ENCODE results near the gene NFIX.

The NFIX gene

GRCh38 chr19:13022111-13022858 is 27.0 kb downstream of the NFIX start:
- DNase-seq: peak in 6 of 14 donors; percentile 18 to 92 (median 72)

DNA sequence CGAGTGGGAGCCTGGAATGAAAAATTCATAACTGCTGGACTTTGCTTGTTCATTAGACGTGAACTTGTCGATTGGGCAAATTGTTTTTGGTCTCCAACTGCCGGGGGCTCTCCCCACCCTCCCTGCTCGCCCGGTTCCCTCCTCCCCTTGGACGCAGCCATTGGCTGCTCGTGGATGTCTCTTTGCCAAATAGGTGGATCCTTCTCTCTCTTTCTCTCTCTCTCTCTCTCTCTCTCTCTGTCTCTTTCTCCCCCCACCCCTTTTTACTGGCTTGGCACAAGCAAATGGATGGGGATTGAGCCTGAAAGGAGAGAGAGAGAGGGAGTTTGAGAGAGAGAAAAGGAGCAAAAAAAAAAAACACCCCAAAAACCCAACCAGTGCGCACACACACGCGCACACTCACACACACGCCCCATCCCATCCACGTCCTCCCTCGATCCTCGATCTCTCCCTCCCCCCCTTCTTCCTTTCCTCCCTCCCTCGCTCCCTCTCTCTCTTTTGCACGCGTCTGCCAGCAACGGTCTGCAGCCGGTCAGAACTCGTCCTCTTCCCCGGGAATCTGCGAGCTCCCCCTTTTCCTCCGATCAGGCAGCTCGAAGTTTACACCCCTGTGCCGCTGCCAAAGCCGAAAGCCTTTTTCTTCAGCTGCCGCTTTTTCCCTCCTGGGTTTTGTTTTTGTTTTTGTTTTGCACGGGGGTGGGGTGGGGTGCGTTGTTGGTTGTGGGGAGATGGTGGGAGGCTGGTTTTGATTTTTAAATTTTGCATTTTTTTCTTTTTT is 27.8 kb downstream of the NFIX start:
- peak in 13 of 14 donors; percentile 26 to 94 (median 81) for DNase-seq

DNA sequence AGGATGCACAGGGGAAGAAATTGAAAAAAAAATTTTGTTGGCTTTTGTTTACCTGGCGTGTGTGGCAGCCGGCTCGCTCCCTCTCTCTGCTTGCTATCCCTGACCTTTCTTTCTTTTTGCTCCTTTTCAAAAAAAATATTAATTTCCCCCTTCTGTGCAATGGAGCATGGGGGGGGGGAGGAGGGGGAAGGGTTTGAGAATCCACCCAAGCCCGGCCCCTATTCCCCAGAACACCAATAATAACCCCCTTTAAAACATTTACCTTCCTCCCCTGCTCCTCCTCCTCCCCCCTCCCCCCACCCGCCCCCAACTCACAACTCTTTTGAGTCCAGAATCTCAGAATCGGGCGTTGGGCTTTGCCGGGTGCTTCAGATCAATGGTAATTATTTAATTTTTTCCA is 28.4 kb downstream of the NFIX start:
- peak in 1 of 14 donors; percentile 60 for DNase-seq

- DNase-seq: peak in 5 of 14 donors; percentile 42 to 85 (median 64)
Observed at GRCh38 chr19:13024126-13024950, 29.1 kb downstream of the NFIX start.

- peak in 6 of 14 donors; percentile 32 to 77 (median 58) for DNase-seq
Observed at GRCh38 chr19:13024951-13025697, 29.8 kb downstream of the NFIX start.

GRCh38 chr19:13025819-13026456 is 30.7 kb downstream of the NFIX start:
- DNase-seq: peak in 6 of 14 donors; percentile 23 to 59 (median 38)

GRCh38 chr19:13026462-13027370 is 31.4 kb downstream of the NFIX start:
- peak in 5 of 14 donors; percentile 23 to 63 (median 39) for DNase-seq

DNA sequence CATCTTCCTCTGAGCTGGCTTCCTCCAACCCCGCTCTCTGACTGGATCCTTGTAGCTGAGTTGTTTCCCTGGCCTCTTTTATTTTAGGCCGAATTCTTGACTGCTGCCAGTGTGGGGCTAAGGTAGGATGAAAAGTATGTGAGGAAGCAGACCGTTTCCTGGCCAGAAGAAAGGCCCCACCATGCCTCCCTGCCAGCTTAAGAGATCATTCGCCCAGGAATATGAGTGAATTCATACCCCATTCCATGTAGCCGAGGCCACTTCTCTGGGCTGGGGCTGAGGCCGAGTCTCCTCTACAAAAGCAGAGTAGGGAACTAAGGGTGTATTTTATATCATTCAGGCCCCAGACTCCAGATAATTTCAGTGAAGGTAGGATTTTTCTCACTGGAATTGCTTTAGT is 32.3 kb downstream of the NFIX start:
- no peak for DNase-seq

GRCh38 chr19:13028027-13028426 is 32.8 kb downstream of the NFIX start:
- DNase-seq: peak in 1 of 14 donors; percentile 60

DNA sequence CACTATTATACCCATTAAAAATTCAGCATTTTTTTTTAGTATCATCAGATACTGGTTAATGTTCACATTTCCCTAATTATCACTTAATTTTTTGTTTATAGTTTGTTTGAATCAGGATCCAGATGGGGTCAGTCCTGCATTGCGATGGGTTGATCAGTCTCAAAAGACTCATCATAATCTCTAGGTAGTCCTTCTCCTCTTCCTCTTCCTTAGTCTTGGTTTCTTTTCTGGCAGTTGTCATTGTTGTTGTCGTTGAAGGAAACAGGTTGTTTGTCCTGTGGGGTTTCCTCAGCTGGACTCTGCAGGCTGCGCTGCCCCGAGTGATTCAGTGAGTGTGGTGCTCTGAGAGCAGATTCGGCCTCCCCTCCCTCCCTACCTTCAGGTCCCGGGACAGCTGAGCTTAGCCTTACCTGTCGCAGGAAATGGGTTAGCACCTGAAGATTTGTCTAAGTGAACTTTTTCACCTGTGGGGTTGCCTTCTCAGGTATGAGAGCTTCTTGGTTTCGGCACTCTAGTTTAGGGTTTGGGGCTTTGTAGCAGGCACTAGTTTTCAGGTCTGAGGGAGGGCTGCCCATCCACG is 34.1 kb downstream of the NFIX start:
- no peak for DNase-seq

DNA sequence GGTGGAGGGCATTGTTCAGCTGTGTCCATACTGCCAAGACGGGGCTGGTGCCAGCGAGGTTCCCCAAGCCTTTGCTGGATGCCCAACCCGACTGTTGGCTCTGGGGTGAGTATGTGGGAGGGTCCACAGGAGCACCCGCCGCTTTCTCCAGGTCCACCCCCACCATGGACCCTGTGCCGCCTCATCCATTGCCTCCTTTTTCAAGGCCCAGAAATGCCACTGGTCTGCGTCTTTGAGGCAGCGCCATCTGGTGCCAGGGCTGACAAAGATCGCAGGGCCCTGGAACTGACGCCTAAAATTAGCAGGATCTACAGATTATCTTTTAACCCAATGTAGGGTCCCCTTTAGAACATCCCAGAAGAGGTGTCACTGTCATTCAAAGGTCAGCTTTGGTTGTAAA is 34.6 kb downstream of the NFIX start:
- DNase-seq: peak in 10 of 14 donors; percentile 38 to 74 (median 61)

- peak in 9 of 14 donors; percentile 42 to 78 (median 65) for DNase-seq
Observed at GRCh38 chr19:13031917-13032623, 36.8 kb downstream of the NFIX start.

DNA sequence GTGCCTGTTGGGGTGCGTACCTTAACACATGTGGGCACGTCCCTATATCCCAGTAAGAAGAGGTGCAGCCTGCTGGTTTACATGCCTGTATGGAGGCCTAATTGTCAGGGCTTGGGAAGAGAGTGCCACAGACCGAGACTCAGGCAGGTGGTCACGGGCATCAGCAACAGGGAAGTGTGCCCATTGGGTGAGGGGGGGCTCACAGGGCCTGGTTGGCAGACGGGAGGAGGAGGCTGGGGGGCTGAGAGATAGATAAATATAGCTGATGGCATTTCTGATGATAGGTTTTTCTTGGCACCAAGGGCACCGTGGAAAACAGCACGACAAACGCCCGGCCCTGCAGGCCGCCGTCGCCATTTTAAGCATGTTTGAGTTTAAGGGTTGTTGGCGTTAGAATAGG is 37.6 kb downstream of the NFIX start:
- DNase-seq: peak in 1 of 14 donors; percentile 10

DNA sequence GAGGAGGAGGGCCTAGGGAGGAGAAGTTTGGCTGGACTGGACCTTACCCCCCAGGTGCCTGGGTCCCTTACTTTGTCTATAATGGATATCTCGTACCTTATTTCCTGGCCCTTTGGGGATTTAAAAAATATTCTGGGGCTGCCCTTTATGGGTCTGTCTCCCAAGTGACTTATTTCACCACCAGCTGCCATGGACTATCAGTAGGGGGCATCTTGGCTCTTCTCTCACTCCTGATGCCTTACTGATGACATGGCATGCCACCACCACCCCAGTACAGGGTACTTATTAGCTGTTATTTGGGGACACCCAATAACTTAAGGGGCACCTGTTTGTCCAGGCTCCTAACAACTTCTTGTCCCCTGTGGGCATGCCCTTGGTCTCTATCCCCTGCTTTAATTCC is 38.0 kb downstream of the NFIX start:
- DNase-seq: peak in 2 of 14 donors; percentile 32 to 43

GRCh38 chr19:13033819-13034611 is 38.7 kb downstream of the NFIX start:
- DNase-seq: peak in 10 of 14 donors; percentile 34 to 92 (median 67)

DNA sequence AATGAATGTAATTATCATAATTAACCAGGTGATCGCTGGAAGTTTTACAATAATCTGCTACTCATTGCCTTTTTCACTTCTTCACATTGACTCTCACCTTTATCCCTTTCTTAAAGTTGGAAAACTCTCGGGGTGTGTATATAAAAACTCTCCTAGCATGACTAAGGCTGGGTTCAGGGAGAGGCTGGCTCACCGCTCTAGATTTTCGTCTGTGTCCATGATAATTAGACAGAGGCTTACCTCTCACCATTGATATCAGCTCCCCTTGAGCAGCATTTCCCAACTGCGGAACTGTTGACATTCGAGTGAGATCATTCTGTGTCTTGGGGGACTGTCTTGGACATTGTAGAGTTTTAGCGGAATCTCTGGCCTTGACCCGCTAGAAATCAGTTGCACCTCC is 39.4 kb downstream of the NFIX start:
- DNase-seq: no peak

DNA sequence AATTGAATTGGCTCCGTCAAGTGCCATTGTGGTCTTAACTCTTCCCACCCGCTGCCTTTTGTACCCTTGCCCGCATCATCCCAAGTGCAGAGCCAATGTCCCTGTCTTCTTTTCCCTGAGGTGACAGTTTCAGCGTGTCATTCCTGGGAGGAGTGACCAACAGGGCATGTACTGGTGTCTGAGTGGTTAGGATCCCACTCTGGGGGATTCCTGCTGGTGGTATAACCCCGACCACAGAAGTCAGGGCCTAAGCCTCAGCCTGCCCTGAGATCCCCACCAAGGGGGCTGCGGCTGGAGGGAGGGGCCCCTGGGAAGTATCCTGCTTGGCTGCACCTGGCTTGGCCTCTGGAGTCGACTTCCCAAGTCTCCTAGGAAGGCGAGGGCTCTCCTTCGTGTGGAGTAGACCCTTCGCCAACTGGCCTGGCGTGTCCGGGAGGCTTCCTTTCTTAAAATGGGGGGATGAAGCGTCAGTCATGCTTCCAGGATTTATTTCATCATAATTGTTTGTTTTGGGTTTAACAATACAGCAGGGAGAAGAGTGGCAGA is 40.6 kb downstream of the NFIX start:
- no peak for DNase-seq

All from C1 segment of cervical spinal cord (tissue), 14 donors.